ENCODE results near the gene RPP40.

DNA sequence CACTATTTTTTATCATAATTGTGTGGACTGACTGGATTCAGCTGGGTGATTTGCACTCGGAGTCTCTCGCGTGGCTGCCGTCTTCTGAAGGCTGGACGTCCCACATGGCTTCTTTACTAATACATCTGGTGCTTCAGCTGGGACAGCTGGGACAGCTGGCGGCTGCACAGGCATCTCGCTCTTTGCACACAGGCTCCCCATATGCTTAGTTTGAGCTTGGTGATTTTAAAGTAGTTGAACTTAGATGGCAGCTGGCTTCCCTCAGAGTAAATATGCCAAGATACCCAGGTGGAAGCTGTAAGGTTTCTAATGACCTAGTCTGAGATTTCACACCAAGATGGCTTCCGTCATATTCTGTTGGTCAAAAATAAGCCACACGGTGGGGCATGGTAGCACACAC, 42.6 kb upstream of the RPP40 start:
- TF ChIP-seq, protein P1, sequence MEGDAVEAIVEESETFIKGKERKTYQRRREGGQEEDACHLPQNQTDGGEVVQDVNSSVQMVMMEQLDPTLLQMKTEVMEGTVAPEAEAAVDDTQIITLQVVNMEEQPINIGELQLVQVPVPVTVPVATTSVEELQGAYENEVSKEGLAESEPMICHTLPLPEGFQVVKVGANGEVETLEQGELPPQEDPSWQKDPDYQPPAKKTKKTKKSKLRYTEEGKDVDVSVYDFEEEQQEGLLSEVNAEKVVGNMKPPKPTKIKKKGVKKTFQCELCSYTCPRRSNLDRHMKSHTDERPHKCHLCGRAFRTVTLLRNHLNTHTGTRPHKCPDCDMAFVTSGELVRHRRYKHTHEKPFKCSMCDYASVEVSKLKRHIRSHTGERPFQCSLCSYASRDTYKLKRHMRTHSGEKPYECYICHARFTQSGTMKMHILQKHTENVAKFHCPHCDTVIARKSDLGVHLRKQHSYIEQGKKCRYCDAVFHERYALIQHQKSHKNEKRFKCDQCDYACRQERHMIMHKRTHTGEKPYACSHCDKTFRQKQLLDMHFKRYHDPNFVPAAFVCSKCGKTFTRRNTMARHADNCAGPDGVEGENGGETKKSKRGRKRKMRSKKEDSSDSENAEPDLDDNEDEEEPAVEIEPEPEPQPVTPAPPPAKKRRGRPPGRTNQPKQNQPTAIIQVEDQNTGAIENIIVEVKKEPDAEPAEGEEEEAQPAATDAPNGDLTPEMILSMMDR (IDR thresholded peaks at IDR 0.05 in 4 of 5, conservative IDR thresholded peaks at IDR 0.05 in 1 of 5): no peak
- TF ChIP-seq POLR2A (IDR thresholded peaks at IDR 0.05): no peak

Measured in gastrocnemius medialis (tissue), 4 donors.